Measurements from ENCODE around the gene FNBP1. TPM values are rescaled to one million over a fixed set of nuclear protein-coding genes. Genes with fewer than 3 reads are reported as not detected.

FNBP1 gene
- total RNA-seq, 2 experiments from 2014 or later, result 266 to 268 TPM

GRCh38 chr9:129914051-129914450 lies 128.9 kb downstream of the FNBP1 start:
- no peak overlapping the region for H3K4me3 Mint-ChIP-seq
- ATAC-seq, result no peak
- H3K36me3 Mint-ChIP-seq (ENCODE audit: low read depth), result peaks cover 61% of the 10 kb centered on the region
- H3K27me3 Mint-ChIP-seq, result no peaks in the 10 kb centered on the region
- peaks cover 27% of the 10 kb centered on the region for H3K4me1 Mint-ChIP-seq (ENCODE audit: low read depth)
- TF ChIP-seq, protein P1, sequence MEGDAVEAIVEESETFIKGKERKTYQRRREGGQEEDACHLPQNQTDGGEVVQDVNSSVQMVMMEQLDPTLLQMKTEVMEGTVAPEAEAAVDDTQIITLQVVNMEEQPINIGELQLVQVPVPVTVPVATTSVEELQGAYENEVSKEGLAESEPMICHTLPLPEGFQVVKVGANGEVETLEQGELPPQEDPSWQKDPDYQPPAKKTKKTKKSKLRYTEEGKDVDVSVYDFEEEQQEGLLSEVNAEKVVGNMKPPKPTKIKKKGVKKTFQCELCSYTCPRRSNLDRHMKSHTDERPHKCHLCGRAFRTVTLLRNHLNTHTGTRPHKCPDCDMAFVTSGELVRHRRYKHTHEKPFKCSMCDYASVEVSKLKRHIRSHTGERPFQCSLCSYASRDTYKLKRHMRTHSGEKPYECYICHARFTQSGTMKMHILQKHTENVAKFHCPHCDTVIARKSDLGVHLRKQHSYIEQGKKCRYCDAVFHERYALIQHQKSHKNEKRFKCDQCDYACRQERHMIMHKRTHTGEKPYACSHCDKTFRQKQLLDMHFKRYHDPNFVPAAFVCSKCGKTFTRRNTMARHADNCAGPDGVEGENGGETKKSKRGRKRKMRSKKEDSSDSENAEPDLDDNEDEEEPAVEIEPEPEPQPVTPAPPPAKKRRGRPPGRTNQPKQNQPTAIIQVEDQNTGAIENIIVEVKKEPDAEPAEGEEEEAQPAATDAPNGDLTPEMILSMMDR (IDR thresholded peaks at IDR 0.05), result no peak
- ChIA-PET CTCF (interaction anchor here (0.9 kb wide), 1 partner anchor 120 kb away, joined by 3 read pairs; no protein-coding TSS in a partner anchor), POLR2A (interaction anchor here (2.7 kb wide), 1 partner anchor 26 kb away, joined by 12 read pairs; no protein-coding TSS in a partner anchor)
- H3K9me3 Mint-ChIP-seq, result no peaks in the 10 kb centered on the region
- DNase-seq, result no peak
- peak overlapping the region; percentile 55 for H3K27ac Mint-ChIP-seq
- intact Hi-C loops (cut with micrococcal nuclease), result no loop called here

GRCh38 chr9:129910628-129911567 lies 132.1 kb downstream of the FNBP1 start:
- peak; percentile 68 for ATAC-seq
- DNase-seq, result peak; percentile 49
- no peaks in the 10 kb centered on the region for H3K9me3 Mint-ChIP-seq
- TF ChIP-seq, protein P1 (IDR thresholded peaks at IDR 0.05), result no peak
- intact Hi-C loops (cut with micrococcal nuclease), result no loop called here
- peak overlapping the region; percentile 83 for H3K27ac Mint-ChIP-seq
- H3K4me3 Mint-ChIP-seq, result no peak overlapping the region
- no peaks in the 10 kb centered on the region for H3K27me3 Mint-ChIP-seq
- ChIA-PET CTCF (interaction anchor here (0.9 kb wide), 1 partner anchor 16 kb away, joined by 3 read pairs; no protein-coding TSS in a partner anchor), POLR2A (interaction anchor here (0.7 to 2.1 kb wide), 3 partner anchors 10 to 14 kb away, joined by 3 to 5 read pairs (median 3); no protein-coding TSS in a partner anchor)
- H3K4me1 Mint-ChIP-seq (ENCODE audit: low read depth), result peaks cover 20% of the 10 kb centered on the region
- H3K36me3 Mint-ChIP-seq (ENCODE audit: low read depth), result peaks cover 62% of the 10 kb centered on the region

DNA sequence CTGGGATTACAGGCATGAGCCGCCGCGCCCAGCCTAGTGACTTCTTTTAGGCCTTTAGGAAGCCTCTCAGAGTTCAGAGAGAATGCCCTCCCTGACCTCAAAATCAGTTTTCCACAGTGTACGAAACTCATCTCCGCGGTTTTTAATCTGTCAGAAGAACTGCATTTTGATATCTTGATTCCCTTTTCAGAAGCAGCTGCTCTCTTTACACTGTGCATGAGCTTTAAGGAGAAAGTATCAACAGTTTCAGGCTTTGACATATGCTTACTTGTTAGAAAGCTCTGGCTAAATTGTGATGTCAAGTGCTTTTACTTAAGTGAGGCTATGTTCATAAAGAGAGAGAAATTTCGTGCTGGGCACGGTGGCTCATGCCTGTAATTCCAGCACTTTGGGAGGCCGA lies 133.1 kb downstream of the FNBP1 start:
- POLR2A ChIA-PET, result interaction anchor here (1.4 to 2.1 kb wide), 2 partner anchors 12 to 15 kb away, joined by 3 to 5 read pairs; no protein-coding TSS in a partner anchor
- intact Hi-C loops (cut with micrococcal nuclease), result no loop called here
- CTCF ChIA-PET, result no interaction called here
- Mint-ChIP-seq H3K27me3 (no peaks in the 10 kb centered on the region), H3K27ac (peak overlapping the region; percentile 36), H3K4me1 (ENCODE audit: low read depth) (peaks cover 20% of the 10 kb centered on the region), H3K36me3 (ENCODE audit: low read depth) (peaks cover 60% of the 10 kb centered on the region), H3K9me3 (no peaks in the 10 kb centered on the region), H3K4me3 (no peak overlapping the region)
- no peak for DNase-seq
- TF ChIP-seq, protein P1 (IDR thresholded peaks at IDR 0.05), result no peak
- no peak for ATAC-seq

DNA sequence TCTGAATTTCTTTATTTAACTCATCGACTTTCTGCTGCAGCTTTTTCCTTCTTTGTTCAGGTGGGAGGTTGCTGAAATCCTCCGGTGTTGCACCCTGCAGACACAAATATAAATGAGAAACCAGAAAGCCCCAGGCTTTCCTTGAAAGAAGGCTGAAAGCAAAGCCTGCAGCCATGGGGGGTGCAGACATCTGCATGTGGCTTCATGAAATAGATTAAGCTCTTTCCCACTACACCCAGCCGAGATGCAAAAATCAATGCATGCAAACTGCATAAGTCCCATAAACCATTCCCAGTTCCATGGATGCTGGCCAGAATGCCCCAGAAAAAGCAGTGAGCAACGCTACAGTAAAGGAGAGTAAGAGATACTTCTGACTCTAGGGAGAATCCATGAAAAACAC lies 134.1 kb downstream of the FNBP1 start:
- Mint-ChIP-seq H3K9me3 (no peaks in the 10 kb centered on the region), H3K4me1 (ENCODE audit: low read depth) (peaks cover 27% of the 10 kb centered on the region), H3K36me3 (ENCODE audit: low read depth) (peaks cover 63% of the 10 kb centered on the region), H3K4me3 (no peak overlapping the region), H3K27me3 (no peaks in the 10 kb centered on the region), H3K27ac (peak overlapping the region; percentile 36)
- TF ChIP-seq, protein P1 (IDR thresholded peaks at IDR 0.05), result no peak
- ChIA-PET CTCF (interaction anchor here (1.9 kb wide), 1 partner anchor 12 kb away, joined by 4 read pairs; no protein-coding TSS in a partner anchor), POLR2A (interaction anchor here (1.4 to 2.1 kb wide), 2 partner anchors 16 to 24 kb away, joined by 3 to 5 read pairs; no protein-coding TSS in a partner anchor)
- DNase-seq, result no peak
- ATAC-seq, result no peak
- intact Hi-C loops (cut with micrococcal nuclease), result no loop called here
